Memory B cell (primary cell): Measurements from ENCODE around the gene GNAQ.

Experiments used
- ATAC-seq: fragments of 150-1000 bp; cut with Tn5 transposase; 2 replicates; pipeline ENCODE4 v1.10.0; 2021; ENCODE audit warnings: low read depth, mild to moderate bottlenecking, moderate library complexity
- DNase-seq, 2 donors: peaks; one replicate each; pipeline ENCODE4 v3.0.0; 2022; ENCODE audit warnings: low spot score in 2 of 2
- H3K27ac Mint-ChIP-seq: one replicate; pipeline ENCODE4 v1.8.0; 2022; ENCODE audit warnings: mild to moderate bottlenecking, moderate library complexity, mixed read lengths
- H3K27me3 Mint-ChIP-seq: one replicate; pipeline ENCODE4 v1.8.0; 2022; ENCODE audit warnings: mixed read lengths
- H3K36me3 Mint-ChIP-seq: one replicate; pipeline ENCODE4 v1.8.0; 2022; ENCODE audit warnings: mild to moderate bottlenecking, mixed read lengths
- H3K4me1 Mint-ChIP-seq: one replicate; pipeline ENCODE4 v1.8.0; 2022; ENCODE audit warnings: mixed read lengths
- H3K4me3 Mint-ChIP-seq: one replicate; pipeline ENCODE4 v1.8.0; 2022; ENCODE audit warnings: mild to moderate bottlenecking, moderate library complexity, mixed read lengths
- H3K9me3 Mint-ChIP-seq: one replicate; pipeline ENCODE4 v1.8.0; 2022; ENCODE audit warnings: mixed read lengths

GNAQ gene

GRCh38 chr9:78044189-78044588, 12.6 kb upstream of the GNAQ start:
- no peak for ATAC-seq
- H3K27me3 Mint-ChIP-seq: peaks cover 10% of the 10 kb centered on the region
- no peaks in the 10 kb centered on the region for H3K9me3 Mint-ChIP-seq
- no peaks in the 10 kb centered on the region for H3K36me3 Mint-ChIP-seq
- H3K4me1 Mint-ChIP-seq: no peaks in the 10 kb centered on the region
- H3K27ac Mint-ChIP-seq: no peak overlapping the region
- no peak for DNase-seq
- H3K4me3 Mint-ChIP-seq: no peak overlapping the region

GRCh38 chr9:78041971-78042370, 10.4 kb upstream of the GNAQ start:
- ATAC-seq (no peak), DNase-seq (no peak)
- Mint-ChIP-seq H3K27ac (no peak overlapping the region), H3K4me1 (no peaks in the 10 kb centered on the region), H3K4me3 (no peak overlapping the region), H3K36me3 (no peaks in the 10 kb centered on the region), H3K9me3 (no peaks in the 10 kb centered on the region), H3K27me3 (peaks cover 11% of the 10 kb centered on the region)

- Mint-ChIP-seq H3K36me3 (no peaks in the 10 kb centered on the region), H3K4me3 (no peak overlapping the region), H3K27me3 (peaks cover 16% of the 10 kb centered on the region), H3K4me1 (no peaks in the 10 kb centered on the region), H3K27ac (no peak overlapping the region), H3K9me3 (no peaks in the 10 kb centered on the region)
- no peak for ATAC-seq
- no peak for DNase-seq
Observed at GRCh38 chr9:78040726-78041125, 9.1 kb upstream of the GNAQ start.

- H3K27me3 Mint-ChIP-seq: peaks cover 27% of the 10 kb centered on the region
- H3K9me3 Mint-ChIP-seq: no peaks in the 10 kb centered on the region
- no peak overlapping the region for H3K4me3 Mint-ChIP-seq
- H3K27ac Mint-ChIP-seq: no peak overlapping the region
- DNase-seq (no peak), ATAC-seq (no peak)
- H3K36me3 Mint-ChIP-seq: no peaks in the 10 kb centered on the region
- H3K4me1 Mint-ChIP-seq: peaks cover 7% of the 10 kb centered on the region
Observed at GRCh38 chr9:78038620-78039300, 7.1 kb upstream of the GNAQ start.

- Mint-ChIP-seq H3K4me1 (peaks cover 18% of the 10 kb centered on the region), H3K36me3 (peaks cover 2% of the 10 kb centered on the region), H3K4me3 (no peak overlapping the region), H3K9me3 (no peaks in the 10 kb centered on the region), H3K27me3 (peaks cover 37% of the 10 kb centered on the region), H3K27ac (no peak overlapping the region)
- DNase-seq (peak in 1 of 2 donors; percentile 10), ATAC-seq (peak; percentile 30)
Observed at GRCh38 chr9:78035383-78035993, 3.9 kb upstream of the GNAQ start.

- Mint-ChIP-seq H3K4me3 (no peak overlapping the region), H3K27ac (no peak overlapping the region), H3K4me1 (peaks cover 27% of the 10 kb centered on the region), H3K36me3 (peaks cover 2% of the 10 kb centered on the region), H3K9me3 (no peaks in the 10 kb centered on the region), H3K27me3 (peaks cover 46% of the 10 kb centered on the region)
- ATAC-seq: no peak
- DNase-seq: no peak
Observed at GRCh38 chr9:78033870-78034269, 2.3 kb upstream of the GNAQ start.

GRCh38 chr9:78032730-78033457, 1.3 kb upstream of the GNAQ start:
- H3K27ac Mint-ChIP-seq: no peak overlapping the region
- DNase-seq: no peak
- H3K4me3 Mint-ChIP-seq: peak overlapping the region; percentile 83
- H3K9me3 Mint-ChIP-seq: no peaks in the 10 kb centered on the region
- ATAC-seq: peak; percentile 31
- H3K27me3 Mint-ChIP-seq: peaks cover 49% of the 10 kb centered on the region
- peaks cover 27% of the 10 kb centered on the region for H3K4me1 Mint-ChIP-seq
- peaks cover 2% of the 10 kb centered on the region for H3K36me3 Mint-ChIP-seq

GRCh38 chr9:78031893-78032729, 500 bp upstream of the GNAQ start:
- Mint-ChIP-seq H3K36me3 (peaks cover 2% of the 10 kb centered on the region), H3K4me1 (peaks cover 27% of the 10 kb centered on the region), H3K27me3 (peaks cover 49% of the 10 kb centered on the region), H3K27ac (peak overlapping the region; percentile 50), H3K9me3 (no peaks in the 10 kb centered on the region), H3K4me3 (peak overlapping the region; percentile 85)
- DNase-seq (peak in 1 of 2 donors; percentile 27), ATAC-seq (peak; percentile 23)

- peaks cover 43% of the 10 kb centered on the region for H3K27me3 Mint-ChIP-seq
- DNase-seq (peak; percentile 3 to 37), ATAC-seq (peak; percentile 10)
- no peaks in the 10 kb centered on the region for H3K9me3 Mint-ChIP-seq
- peaks cover 2% of the 10 kb centered on the region for H3K36me3 Mint-ChIP-seq
- peaks cover 27% of the 10 kb centered on the region for H3K4me1 Mint-ChIP-seq
- peak overlapping the region; percentile 63 for H3K4me3 Mint-ChIP-seq
- H3K27ac Mint-ChIP-seq: no peak overlapping the region
Observed at GRCh38 chr9:78030553-78031443, 813 bp downstream of the GNAQ start.

GRCh38 chr9:78030296-78030552, 1.4 kb downstream of the GNAQ start:
- ATAC-seq: no peak
- H3K27me3 Mint-ChIP-seq: peaks cover 40% of the 10 kb centered on the region
- H3K4me3 Mint-ChIP-seq: peak overlapping the region; percentile 63
- H3K4me1 Mint-ChIP-seq: peaks cover 24% of the 10 kb centered on the region
- H3K27ac Mint-ChIP-seq: no peak overlapping the region
- H3K36me3 Mint-ChIP-seq: peaks cover 2% of the 10 kb centered on the region
- no peak for DNase-seq
- H3K9me3 Mint-ChIP-seq: no peaks in the 10 kb centered on the region

GRCh38 chr9:78029551-78030295, 1.9 kb downstream of the GNAQ start:
- H3K9me3 Mint-ChIP-seq: no peaks in the 10 kb centered on the region
- DNase-seq (no peak), ATAC-seq (no peak)
- H3K27me3 Mint-ChIP-seq: peaks cover 35% of the 10 kb centered on the region
- peaks cover 20% of the 10 kb centered on the region for H3K4me1 Mint-ChIP-seq
- peaks cover 2% of the 10 kb centered on the region for H3K36me3 Mint-ChIP-seq
- H3K27ac Mint-ChIP-seq: no peak overlapping the region
- H3K4me3 Mint-ChIP-seq: peak overlapping the region; percentile 63

GRCh38 chr9:78028926-78029325, 2.7 kb downstream of the GNAQ start:
- H3K4me3 Mint-ChIP-seq: no peak overlapping the region
- H3K27ac Mint-ChIP-seq: no peak overlapping the region
- peaks cover 20% of the 10 kb centered on the region for H3K4me1 Mint-ChIP-seq

GRCh38 chr9:78026947-78027346, 4.7 kb downstream of the GNAQ start:
- peaks cover 18% of the 10 kb centered on the region for H3K4me1 Mint-ChIP-seq
- H3K27me3 Mint-ChIP-seq: peaks cover 29% of the 10 kb centered on the region
- H3K4me3 Mint-ChIP-seq: no peak overlapping the region
- H3K27ac Mint-ChIP-seq: no peak overlapping the region
- no peaks in the 10 kb centered on the region for H3K9me3 Mint-ChIP-seq
- DNase-seq: no peak
- H3K36me3 Mint-ChIP-seq: no peaks in the 10 kb centered on the region
- no peak for ATAC-seq

More at GRCh38 chr9:78028926-78029325, 2.7 kb downstream of the GNAQ start:
- DNase-seq (no peak), ATAC-seq (no peak)
- Mint-ChIP-seq H3K9me3 (no peaks in the 10 kb centered on the region), H3K27me3 (peaks cover 36% of the 10 kb centered on the region), H3K36me3 (peaks cover 2% of the 10 kb centered on the region)
